Measurements from ENCODE around the gene C6orf120.

C6orf120 gene

DNA sequence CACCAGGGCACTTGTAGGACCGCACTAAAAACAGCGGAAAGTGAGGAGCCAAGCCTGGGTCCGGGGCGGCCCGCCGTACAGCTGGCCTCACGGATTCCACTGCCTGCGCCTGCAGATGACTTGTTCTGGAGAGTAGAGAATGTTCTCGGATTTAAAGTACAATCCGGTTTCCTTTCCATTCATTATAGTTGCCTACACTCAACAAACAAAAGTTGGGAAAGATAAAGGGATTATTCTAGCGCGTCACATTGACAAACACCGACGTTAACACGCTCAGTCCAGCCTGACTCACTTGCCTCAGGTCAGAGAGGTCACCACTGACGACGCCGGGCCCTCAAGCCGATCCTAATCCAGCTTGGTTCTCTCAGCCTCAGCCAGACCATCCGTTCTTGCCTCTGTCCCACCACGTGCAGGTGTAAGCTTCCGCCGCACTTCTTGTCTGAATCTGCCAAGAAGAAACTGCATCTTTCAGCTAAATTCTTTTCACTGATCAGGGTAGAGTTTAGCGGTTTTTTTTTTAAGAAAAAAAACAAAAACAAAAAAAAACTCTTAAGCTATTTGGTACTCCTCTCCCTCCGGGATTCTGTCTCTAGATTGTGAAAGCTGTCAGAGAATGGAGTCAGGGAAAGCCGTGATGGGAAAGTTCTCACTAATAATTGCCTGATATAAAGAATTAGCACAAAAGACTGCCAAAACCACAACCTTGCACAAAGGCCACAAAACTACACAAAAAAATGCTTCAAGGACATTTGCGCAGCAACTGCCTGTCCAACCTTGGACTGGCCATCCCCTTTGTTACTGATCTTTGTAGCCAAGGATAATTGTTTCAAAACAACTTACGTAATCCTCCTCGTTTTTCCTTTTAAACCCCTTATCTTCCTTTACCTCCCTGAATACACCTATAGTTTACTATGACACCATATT lies 23.5 kb downstream of the C6orf120 start:
- DNase-seq = no peak

- DNase-seq = no peak
These were observed 24.1 kb downstream of the C6orf120 start for GRCh38 chr6:169726049-169726400.

DNA sequence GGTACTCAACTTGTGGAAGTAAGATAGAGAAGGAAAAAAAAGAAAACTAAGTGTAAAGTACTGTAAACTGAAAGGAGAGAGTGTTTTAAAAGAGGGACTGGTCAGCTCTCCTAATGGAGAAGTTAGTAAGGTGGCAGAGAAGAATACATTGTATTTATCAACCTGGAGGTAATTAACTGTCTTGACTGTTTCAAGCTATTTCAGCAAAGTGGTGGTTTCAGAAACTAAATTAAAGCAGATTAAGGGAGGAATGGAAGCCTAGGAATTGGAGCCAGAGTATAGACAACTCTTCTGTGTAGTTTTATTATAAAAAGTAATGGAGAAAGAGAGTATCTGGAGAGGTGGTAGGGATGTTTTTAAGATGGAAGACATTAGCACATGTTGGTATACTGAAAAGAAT lies 25.0 kb downstream of the C6orf120 start:
- no peak for DNase-seq

DNA sequence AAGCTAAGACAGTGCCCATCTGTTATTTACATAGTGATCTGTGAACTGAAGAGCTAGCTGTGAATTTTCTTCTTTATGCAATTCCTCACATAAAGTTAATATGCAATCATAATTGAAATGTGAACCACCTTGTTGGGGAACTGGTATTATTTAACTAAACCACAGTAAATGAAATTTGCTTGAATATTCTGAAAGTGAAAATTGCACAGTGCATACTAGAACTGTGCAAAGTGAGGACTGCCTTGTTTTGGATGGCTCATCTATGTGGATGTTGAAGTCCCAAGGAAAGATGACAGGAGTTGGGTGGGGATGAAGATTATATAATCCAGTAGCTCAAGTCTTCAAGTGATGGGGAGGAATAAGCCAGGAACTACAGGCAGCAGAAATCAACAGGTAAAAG lies 28.0 kb downstream of the C6orf120 start:
- no peak for DNase-seq

- peak; percentile 79 for DNase-seq
These were observed 36.5 kb downstream of the C6orf120 start for GRCh38 chr6:169738204-169738975.

DNA sequence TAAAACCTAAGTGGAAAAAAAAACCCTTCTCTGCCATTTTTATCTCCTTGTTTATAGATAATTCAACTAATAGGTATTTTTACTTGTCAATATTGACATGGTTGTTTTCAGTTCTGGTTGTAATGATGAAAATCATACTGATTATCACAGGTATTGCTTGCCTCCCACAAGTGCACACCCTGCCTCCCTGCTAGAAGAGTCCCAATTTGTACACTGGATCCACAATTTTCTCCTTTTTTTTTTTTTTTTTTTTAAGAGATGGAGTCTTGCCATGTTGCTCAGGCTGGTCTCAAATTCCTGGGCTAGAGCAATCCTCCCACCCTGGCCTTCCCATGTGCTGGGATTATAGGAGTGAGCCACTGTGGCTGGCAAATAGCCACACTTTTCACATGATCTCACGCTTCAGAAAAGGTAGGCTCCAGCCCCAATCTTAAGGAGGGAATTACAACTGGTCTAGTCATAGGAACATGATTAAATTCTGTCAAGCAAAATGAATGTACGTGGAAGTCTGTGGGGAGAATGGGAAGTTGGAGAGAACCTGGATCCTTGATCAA lies 37.1 kb downstream of the C6orf120 start:
- peak; percentile 42 for DNase-seq

- DNase-seq = no peak
These were observed 39.4 kb downstream of the C6orf120 start for GRCh38 chr6:169741344-169741743.

GRCh38 chr6:169745405-169745804 lies 43.5 kb downstream of the C6orf120 start:
- no peak for DNase-seq

DNA sequence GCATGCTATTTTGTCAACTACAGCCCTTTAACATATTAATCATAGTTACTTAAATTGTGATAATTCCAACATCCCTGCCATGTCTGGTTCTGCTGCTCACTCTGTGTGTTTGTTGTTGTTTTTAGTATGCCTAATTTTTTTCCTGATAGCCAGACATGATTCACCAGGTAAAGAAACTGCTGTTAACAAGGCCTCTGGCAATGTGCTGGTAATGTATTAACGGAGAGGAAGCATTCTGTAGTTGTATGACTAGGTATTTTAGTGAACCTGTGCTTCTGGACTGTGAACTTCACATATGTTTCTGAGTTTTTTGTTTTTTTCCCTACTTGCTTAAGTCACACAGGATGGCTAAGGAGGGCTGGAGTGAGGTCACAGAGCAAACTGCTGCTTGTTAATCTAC lies 44.6 kb downstream of the C6orf120 start:
- DNase-seq = no peak

DNA sequence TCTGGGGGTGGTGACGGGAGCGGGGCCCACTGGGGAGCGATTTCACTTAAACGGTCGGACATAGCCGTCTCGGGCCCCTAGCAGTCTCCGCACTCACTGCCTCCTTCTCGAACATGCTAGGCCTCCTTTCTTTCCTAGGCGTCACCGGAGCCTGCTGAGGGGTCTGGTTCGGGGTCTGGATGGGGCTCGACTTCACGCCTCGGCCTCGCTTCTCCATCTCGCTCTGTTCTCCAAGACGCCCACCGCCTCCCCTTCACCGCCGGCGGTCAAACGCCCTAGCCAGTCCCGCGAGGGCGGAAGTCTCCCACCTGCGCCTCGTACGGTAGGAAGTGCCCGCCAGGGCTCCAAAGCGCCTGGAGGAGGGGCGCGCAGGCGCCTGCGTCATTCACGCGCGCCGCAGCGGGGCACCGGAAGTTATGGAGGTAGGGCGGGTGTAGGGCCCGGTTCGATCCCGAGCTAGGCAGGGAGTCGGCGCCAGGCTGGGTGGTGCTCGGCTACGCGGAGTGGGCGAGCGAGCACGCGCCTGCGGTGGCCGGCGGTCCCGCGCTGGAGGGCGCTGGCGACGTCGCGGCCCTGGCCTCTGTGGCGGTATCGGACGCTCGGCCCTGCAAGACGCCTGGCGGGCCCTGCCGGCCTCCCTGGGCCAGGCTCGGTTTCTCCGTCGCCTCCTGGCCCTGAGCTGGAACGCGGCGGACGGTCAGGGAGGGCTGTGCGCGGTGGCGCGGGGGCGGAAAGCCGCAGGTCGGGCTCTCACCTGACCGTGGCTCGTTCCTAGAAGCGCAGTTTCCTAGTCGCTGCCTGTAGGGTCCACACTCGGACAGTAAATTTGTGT lies 49.5 kb downstream of the C6orf120 start, which contains the start of the genes DYNLT2 and ERMARD:
TSS of gene DYNLT2 (minus strand) at position 331 of the 832 bp plus-strand sequence. CDS start at position 217, 114 bp downstream.
TSS of gene ERMARD (plus strand) at position 381 of the 832 bp plus-strand sequence. CDS start at position 417, 36 bp downstream.
- peak; percentile 87 for DNase-seq

DNA sequence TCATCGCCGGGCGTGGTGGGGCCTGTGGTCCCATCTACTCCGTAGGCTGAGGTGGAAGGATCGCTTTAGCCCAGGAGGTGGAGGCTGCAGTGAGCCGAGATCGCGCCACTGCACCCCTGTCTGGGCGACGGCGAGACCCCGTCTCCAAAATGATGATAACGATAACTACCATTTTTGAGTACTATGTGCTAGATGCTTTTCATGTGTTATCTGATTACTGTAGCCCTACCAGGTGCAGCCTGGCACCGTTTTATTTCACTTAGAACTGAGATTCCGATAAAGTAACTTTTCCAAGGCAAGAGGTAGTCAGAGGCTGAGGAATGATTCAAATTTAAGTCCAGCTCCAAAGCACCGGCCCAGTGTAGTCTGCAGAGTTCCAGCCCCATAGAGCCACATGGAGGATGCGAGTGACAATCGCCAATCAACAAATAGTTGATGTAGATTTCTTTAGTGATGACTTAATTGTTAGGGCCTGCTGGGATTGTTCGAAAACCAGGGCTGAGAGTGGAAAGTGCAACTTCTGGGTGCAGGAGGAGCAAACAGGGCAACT lies 50.2 kb downstream of the C6orf120 start:
- no peak for DNase-seq

Measured in DMS79 (cell line).